HepG2 (cell line): ENCODE results near the gene TNXB. TPM values are rescaled to one million over a fixed set of nuclear protein-coding genes. Genes with fewer than 3 reads are reported as not detected.

Experiments used
- polyA plus RNA-seq, 8 experiments: library from polyadenylated mRNA; depleted of rRNA in 3 of 8; stranded (reverse) in 7 of 8; unstranded in 1 of 8; fragments of >200 nt; fragmentation: Illumina TruSeq in 4 of 8; extraction: Trizol in 4 of 8; gene quantifications; 2 replicates each; pipeline versions ENCODE4 v1.2.1 to v1.2.3, GENCODE V29; 2011 to 2016; ENCODE audit warnings: low read depth in 4 of 8, missing spikeins in 1 of 8, mixed read lengths in 1 of 8; ENCODE audit not compliant: insufficient read depth in 1 of 8
- small RNA-seq, 3 experiments: library from RNA; depleted of rRNA; stranded (forward); fragments of <200 nt; gene quantifications; one replicate each; pipeline ENCODE3, GENCODE V24; 2012; ENCODE audit warnings: low read depth in 2 of 3, low replicate concordance in 1 of 3; ENCODE audit not compliant: insufficient read length in 3 of 3, insufficient read depth in 2 of 3
- total RNA-seq, 5 experiments: library from RNA; depleted of rRNA; stranded (reverse); fragments of >200 nt; fragmentation: Illumina TruSeq; extraction: Trizol; gene quantifications; 2 replicates each; pipeline ENCODE4 v1.2.3, GENCODE V29; 2016; ENCODE audit warnings: low read depth in 1 of 5

The TNXB gene
- total and polyA plus RNA-seq, 2 of the 13 experiments (the other 11 are each of a cell fraction or from before 2014, with no cell fraction given) = 1.6 to 2.7 TPM

Small RNAs within 50 kb of the gene (small RNA-seq; reads per million reads assigned to genes)
- gene RNA5SP206 = 0 reads per million in 3 experiments

Other genes with a start within 250 kb of the TNXB start
- 139 and 297 TPM in 2 replicates for gene NEU1, start 246.5 kb downstream of the TNXB start, total RNA-seq (2016; rRNA removed; fragmentation: Illumina TruSeq; extraction: Trizol)
- 202 and 215 TPM in 2 replicates for gene NEU1, start 246.5 kb downstream of the TNXB start, polyA plus RNA-seq (2011; rRNA removed)
- 5.6 and 5.9 TPM in 2 replicates for gene SLC44A4, start 230.3 kb downstream of the TNXB start, total RNA-seq (2016; rRNA removed; fragmentation: Illumina TruSeq; extraction: Trizol)
- 3.5 and 3.6 TPM in 2 replicates for gene SLC44A4, start 230.3 kb downstream of the TNXB start, polyA plus RNA-seq (2011; rRNA removed)
- 43.5 and 69.2 TPM in 2 replicates for gene EHMT2, start 211.6 kb downstream of the TNXB start, total RNA-seq (2016; rRNA removed; fragmentation: Illumina TruSeq; extraction: Trizol)
- gene EHMT2, start 211.6 kb downstream of the TNXB start, polyA plus RNA-seq (2011; rRNA removed) = 51.2 and 55.2 TPM in 2 replicates
- 6.0 and 6.8 TPM in 2 replicates for gene ZBTB12, start 207.3 kb downstream of the TNXB start, total RNA-seq (2016; rRNA removed; fragmentation: Illumina TruSeq; extraction: Trizol)
- gene ZBTB12, start 207.3 kb downstream of the TNXB start, polyA plus RNA-seq (2011; rRNA removed) = 4.8 and 7.3 TPM in 2 replicates
- 70.9 and 165 TPM in 2 replicates for gene C2, start 181.6 kb downstream of the TNXB start, total RNA-seq (2016; rRNA removed; fragmentation: Illumina TruSeq; extraction: Trizol)
- gene C2, start 181.6 kb downstream of the TNXB start, polyA plus RNA-seq (2011; rRNA removed) = 307 and 450 TPM in 2 replicates
- 71.1 and 171 TPM in 2 replicates for gene CFB, start 163.2 kb downstream of the TNXB start, total RNA-seq (2016; rRNA removed; fragmentation: Illumina TruSeq; extraction: Trizol)
- 513 and 772 TPM in 2 replicates for gene CFB, start 163.2 kb downstream of the TNXB start, polyA plus RNA-seq (2011; rRNA removed)
- gene NELFE, start 150.4 kb downstream of the TNXB start, total RNA-seq (2016; rRNA removed; fragmentation: Illumina TruSeq; extraction: Trizol) = 69.8 and 80.4 TPM in 2 replicates
- 51.3 and 57.3 TPM in 2 replicates for gene NELFE, start 150.4 kb downstream of the TNXB start, polyA plus RNA-seq (2011; rRNA removed)
- gene SKIC2, start 150.2 kb downstream of the TNXB start, total RNA-seq (2016; rRNA removed; fragmentation: Illumina TruSeq; extraction: Trizol) = 59.7 and 67.1 TPM in 2 replicates
- gene SKIC2, start 150.2 kb downstream of the TNXB start, polyA plus RNA-seq (2011; rRNA removed) = 68.4 and 76.1 TPM in 2 replicates
- gene DXO, start 137.2 kb downstream of the TNXB start, total RNA-seq (2016; rRNA removed; fragmentation: Illumina TruSeq; extraction: Trizol) = 10.8 and 18.6 TPM in 2 replicates
- 26.2 and 28.9 TPM in 2 replicates for gene DXO, start 137.2 kb downstream of the TNXB start, polyA plus RNA-seq (2011; rRNA removed)
- gene C4A, start 127.3 kb downstream of the TNXB start, total RNA-seq (2016; rRNA removed; fragmentation: Illumina TruSeq; extraction: Trizol) = 73.0 and 165 TPM in 2 replicates
- 478 and 755 TPM in 2 replicates for gene C4A, start 127.3 kb downstream of the TNXB start, polyA plus RNA-seq (2011; rRNA removed)
- 67.2 and 167 TPM in 2 replicates for gene C4B, start 94.5 kb downstream of the TNXB start, total RNA-seq (2016; rRNA removed; fragmentation: Illumina TruSeq; extraction: Trizol)
- 538 and 944 TPM in 2 replicates for gene C4B, start 94.5 kb downstream of the TNXB start, polyA plus RNA-seq (2011; rRNA removed)
- gene CYP21A2, start 70.9 kb downstream of the TNXB start, total RNA-seq (2016; rRNA removed; fragmentation: Illumina TruSeq; extraction: Trizol) = 0.29 and 1.5 TPM in 2 replicates
- gene CYP21A2, start 70.9 kb downstream of the TNXB start, polyA plus RNA-seq (2011; rRNA removed) = 6.3 and 8.6 TPM in 2 replicates
- gene ATF6B, start 18.9 kb upstream of the TNXB start, total RNA-seq (2016; rRNA removed; fragmentation: Illumina TruSeq; extraction: Trizol) = 7.5 and 18.1 TPM in 2 replicates
- 44.0 and 45.8 TPM in 2 replicates for gene ATF6B, start 18.9 kb upstream of the TNXB start, polyA plus RNA-seq (2011; rRNA removed)
- 10.0 and 11.0 TPM in 2 replicates for gene FKBPL, start 20.9 kb upstream of the TNXB start, total RNA-seq (2016; rRNA removed; fragmentation: Illumina TruSeq; extraction: Trizol)
- 2.9 and 3.0 TPM in 2 replicates for gene FKBPL, start 20.9 kb upstream of the TNXB start, polyA plus RNA-seq (2011; rRNA removed)
- gene PRRT1, start 42.6 kb upstream of the TNXB start, total RNA-seq (2016; rRNA removed; fragmentation: Illumina TruSeq; extraction: Trizol) = 0.11 and 0.64 TPM in 2 replicates
- 1.4 TPM in 2 replicates for gene PRRT1, start 42.6 kb upstream of the TNXB start, polyA plus RNA-seq (2011; rRNA removed)
- 20.1 and 39.2 TPM in 2 replicates for gene PPT2, start 44.8 kb upstream of the TNXB start, total RNA-seq (2016; rRNA removed; fragmentation: Illumina TruSeq; extraction: Trizol)
- 61.8 and 79.3 TPM in 2 replicates for gene PPT2, start 44.8 kb upstream of the TNXB start, polyA plus RNA-seq (2011; rRNA removed)
- gene EGFL8, start 55.3 kb upstream of the TNXB start, total RNA-seq (2016; rRNA removed; fragmentation: Illumina TruSeq; extraction: Trizol) = 3.1 and 11.5 TPM in 2 replicates
- gene EGFL8, start 55.3 kb upstream of the TNXB start, polyA plus RNA-seq (2011; rRNA removed) = 10.0 and 11.5 TPM in 2 replicates
- 40.4 and 51.3 TPM in 2 replicates for gene AGPAT1, start 66.7 kb upstream of the TNXB start, total RNA-seq (2016; rRNA removed; fragmentation: Illumina TruSeq; extraction: Trizol)
- 139 and 164 TPM in 2 replicates for gene AGPAT1, start 66.7 kb upstream of the TNXB start, polyA plus RNA-seq (2011; rRNA removed)
- 98.0 and 107 TPM in 2 replicates for gene RNF5, start 69.1 kb upstream of the TNXB start, total RNA-seq (2016; rRNA removed; fragmentation: Illumina TruSeq; extraction: Trizol)
- gene RNF5, start 69.1 kb upstream of the TNXB start, polyA plus RNA-seq (2011; rRNA removed) = 117 and 131 TPM in 2 replicates
- 0.41 and 1.9 TPM in 2 replicates for gene AGER, start 74.9 kb upstream of the TNXB start, total RNA-seq (2016; rRNA removed; fragmentation: Illumina TruSeq; extraction: Trizol)
- gene AGER, start 74.9 kb upstream of the TNXB start, polyA plus RNA-seq (2011; rRNA removed) = 5.1 and 5.7 TPM in 2 replicates
- gene PBX2, start 80.9 kb upstream of the TNXB start, total RNA-seq (2016; rRNA removed; fragmentation: Illumina TruSeq; extraction: Trizol) = 42.3 and 45.2 TPM in 2 replicates
- 77.8 and 102 TPM in 2 replicates for gene PBX2, start 80.9 kb upstream of the TNXB start, polyA plus RNA-seq (2011; rRNA removed)
- gene GPSM3, start 83.3 kb upstream of the TNXB start, total RNA-seq (2016; rRNA removed; fragmentation: Illumina TruSeq; extraction: Trizol) = 0.18 and 0.27 TPM in 2 replicates
- 6.2 and 7.5 TPM in 2 replicates for gene GPSM3, start 83.3 kb upstream of the TNXB start, polyA plus RNA-seq (2011; rRNA removed)
- 0.51 and 0.66 TPM in 2 replicates for gene NOTCH4, start 114.7 kb upstream of the TNXB start, total RNA-seq (2016; rRNA removed; fragmentation: Illumina TruSeq; extraction: Trizol)
- gene NOTCH4, start 114.7 kb upstream of the TNXB start, polyA plus RNA-seq (2011; rRNA removed) = 0.83 and 1.2 TPM in 2 replicates